OCI-LY1 (cell line): Measurements from ENCODE around the gene ST7.

ENCODE experiments used
- H2AFZ ChIP-seq: fragments of 200-600 bp; sonication (generic), shearing (Covaris generic); 2 replicates; pipeline ENCODE4 v1.6.0; 2014; ENCODE audit warnings: antibody characterized with exemption, mild to moderate bottlenecking, low read length
- H3F3A ChIP-seq: fragments of 200-600 bp; sonication (generic), shearing (Covaris generic); 2 replicates; pipeline ENCODE4 v1.6.0; 2014; ENCODE audit warnings: mild to moderate bottlenecking, antibody characterized with exemption, low read length, moderate library complexity; ENCODE audit not compliant: insufficient read depth
- H3K27ac ChIP-seq: fragments of 200-600 bp; sonication (generic); 2 replicates; pipeline ENCODE4 v1.5.1; 2014; ENCODE audit warnings: low read length, mixed run types, mild to moderate bottlenecking, low read depth; ENCODE audit not compliant: poor library complexity, severe bottlenecking
- H3K27me3 ChIP-seq: fragments of 200-600 bp; sonication (generic); 2 replicates; pipeline ENCODE4 v1.6.0; 2014; ENCODE audit warnings: antibody characterized with exemption, mild to moderate bottlenecking, low read length, moderate library complexity; ENCODE audit not compliant: insufficient read depth
- H3K36me3 ChIP-seq: fragments of 200-600 bp; sonication (generic); 2 replicates; pipeline ENCODE4 v1.6.1; 2014; ENCODE audit warnings: mild to moderate bottlenecking, antibody characterized with exemption, low read length, moderate library complexity, mixed read lengths; ENCODE audit not compliant: insufficient read depth
- H3K4me1 ChIP-seq: fragments of 200-600 bp; sonication (generic); 2 replicates; pipeline ENCODE4 v1.5.1; 2014; ENCODE audit warnings: mild to moderate bottlenecking, low read length, moderate library complexity; ENCODE audit not compliant: insufficient read depth, severe bottlenecking
- H3K4me2 ChIP-seq: fragments of 200-600 bp; sonication (generic), shearing (Covaris generic); 2 replicates; pipeline ENCODE4 v1.6.1; 2014; ENCODE audit warnings: low read length
- H3K4me3 ChIP-seq: fragments of 200-600 bp; sonication (generic); 2 replicates; pipeline ENCODE4 v1.5.1; 2014; ENCODE audit warnings: low read length, low read depth, mild to moderate bottlenecking, mixed read lengths; ENCODE audit not compliant: poor library complexity, severe bottlenecking
- H3K79me2 ChIP-seq: fragments of 200-600 bp; shearing (Covaris generic); 2 replicates; pipeline ENCODE4 v1.6.1; 2016; ENCODE audit warnings: mixed run types, low read length, mixed read lengths; ENCODE audit not compliant: insufficient read depth
- H3K9ac ChIP-seq: fragments of 200-600 bp; sonication (generic), shearing (Covaris generic); 2 replicates; pipeline ENCODE4 v1.6.1; 2014; ENCODE audit warnings: mild to moderate bottlenecking, low read length, mixed read lengths
- H3K9me2 ChIP-seq: fragments of 200-600 bp; sonication (generic), shearing (Covaris generic); 2 replicates; pipeline ENCODE4 v1.6.1; 2014; ENCODE audit warnings: low read depth, mild to moderate bottlenecking, low read length, mixed read lengths
- H3K9me3 ChIP-seq: fragments of 200-600 bp; shearing (Covaris generic); 2 replicates; pipeline ENCODE4 v1.6.1; 2014; ENCODE audit warnings: low read length, mixed read lengths
- H4K20me1 ChIP-seq: fragments of 200-600 bp; sonication (generic), shearing (Covaris generic); 2 replicates; pipeline ENCODE4 v1.6.0; 2016; ENCODE audit warnings: mild to moderate bottlenecking, low read length; ENCODE audit not compliant: insufficient read depth
- EZH2 ChIP-seq: fragments of 200-600 bp; sonication (generic), shearing (Covaris generic); IDR thresholded peaks from 2 replicates; pipeline ENCODE4 v1.8.0; 2017; ENCODE audit warnings: borderline replicate concordance, mixed run types, mild to moderate bottlenecking, antibody characterized with exemption, low read length, moderate library complexity, mixed read lengths
- TF ChIP-seq, protein P1 (sequence below): fragments of 200-600 bp; sonication (generic), shearing (Covaris generic); IDR thresholded peaks from 2 replicates; pipeline ENCODE4 v1.5.1; 2017; ENCODE audit warnings: mild to moderate bottlenecking, antibody characterized with exemption, low read length, moderate library complexity, mixed read lengths

Gene ST7

DNA sequence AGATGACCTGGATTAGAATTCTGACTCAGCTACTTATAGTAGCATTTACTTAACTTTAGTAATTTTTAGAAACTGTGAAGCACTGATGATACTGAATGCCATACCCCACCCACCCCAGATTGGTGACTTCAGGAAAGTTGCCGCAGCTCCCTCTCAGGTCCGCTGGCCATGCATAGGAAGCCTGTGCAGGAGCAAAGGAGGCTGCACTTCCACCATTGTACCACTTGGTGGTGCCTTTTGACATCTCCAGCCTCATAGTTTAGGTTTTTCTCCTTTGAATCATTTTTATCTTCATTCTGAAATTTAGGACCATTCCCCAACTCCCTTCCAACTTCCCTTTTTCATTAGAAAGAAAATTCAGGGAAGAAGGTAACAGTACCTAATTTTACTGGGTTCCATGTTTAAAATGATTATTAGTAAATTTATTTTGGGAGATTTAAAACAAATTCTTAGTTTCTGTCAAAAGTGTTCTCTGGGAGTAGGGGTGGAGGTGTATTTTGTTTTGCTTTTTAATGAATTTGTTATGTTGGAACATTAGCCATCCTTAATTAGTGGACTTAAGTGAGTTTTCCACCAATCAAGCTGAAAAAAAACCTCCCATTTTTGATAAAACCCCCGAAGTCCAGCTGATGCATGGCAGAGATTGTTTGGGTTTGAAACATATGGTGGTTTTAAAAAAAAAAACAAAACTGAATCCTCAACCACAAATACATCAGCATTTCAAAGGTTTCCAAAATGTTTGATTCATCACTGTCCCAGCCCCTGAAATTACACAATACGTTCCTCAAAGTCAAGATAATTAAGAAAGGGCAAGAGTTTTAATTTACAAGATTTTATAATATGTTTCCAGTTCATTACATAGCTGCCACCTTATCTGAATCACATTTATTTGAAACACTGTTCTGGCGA is 259.9 kb downstream of the ST7 start:
- no peak overlapping the region for H3K27ac ChIP-seq
- no peak overlapping the region for H3K9ac ChIP-seq
- no peaks in the 10 kb centered on the region for H3K27me3 ChIP-seq
- no peaks in the 10 kb centered on the region for H3F3A ChIP-seq
- no peaks in the 10 kb centered on the region for H4K20me1 ChIP-seq
- no peaks in the 10 kb centered on the region for H3K79me2 ChIP-seq
- no peaks in the 10 kb centered on the region for H3K36me3 ChIP-seq
- H3K4me1 ChIP-seq, result no peaks in the 10 kb centered on the region
- no peak for TF ChIP-seq EZH2
- TF ChIP-seq, protein P1, sequence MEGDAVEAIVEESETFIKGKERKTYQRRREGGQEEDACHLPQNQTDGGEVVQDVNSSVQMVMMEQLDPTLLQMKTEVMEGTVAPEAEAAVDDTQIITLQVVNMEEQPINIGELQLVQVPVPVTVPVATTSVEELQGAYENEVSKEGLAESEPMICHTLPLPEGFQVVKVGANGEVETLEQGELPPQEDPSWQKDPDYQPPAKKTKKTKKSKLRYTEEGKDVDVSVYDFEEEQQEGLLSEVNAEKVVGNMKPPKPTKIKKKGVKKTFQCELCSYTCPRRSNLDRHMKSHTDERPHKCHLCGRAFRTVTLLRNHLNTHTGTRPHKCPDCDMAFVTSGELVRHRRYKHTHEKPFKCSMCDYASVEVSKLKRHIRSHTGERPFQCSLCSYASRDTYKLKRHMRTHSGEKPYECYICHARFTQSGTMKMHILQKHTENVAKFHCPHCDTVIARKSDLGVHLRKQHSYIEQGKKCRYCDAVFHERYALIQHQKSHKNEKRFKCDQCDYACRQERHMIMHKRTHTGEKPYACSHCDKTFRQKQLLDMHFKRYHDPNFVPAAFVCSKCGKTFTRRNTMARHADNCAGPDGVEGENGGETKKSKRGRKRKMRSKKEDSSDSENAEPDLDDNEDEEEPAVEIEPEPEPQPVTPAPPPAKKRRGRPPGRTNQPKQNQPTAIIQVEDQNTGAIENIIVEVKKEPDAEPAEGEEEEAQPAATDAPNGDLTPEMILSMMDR, result peak; percentile 99
- H2AFZ ChIP-seq, result no peak overlapping the region
- no peak overlapping the region for H3K4me2 ChIP-seq
- no peak overlapping the region for H3K4me3 ChIP-seq
- H3K9me2 ChIP-seq, result no peaks in the 10 kb centered on the region
- no peaks in the 10 kb centered on the region for H3K9me3 ChIP-seq

DNA sequence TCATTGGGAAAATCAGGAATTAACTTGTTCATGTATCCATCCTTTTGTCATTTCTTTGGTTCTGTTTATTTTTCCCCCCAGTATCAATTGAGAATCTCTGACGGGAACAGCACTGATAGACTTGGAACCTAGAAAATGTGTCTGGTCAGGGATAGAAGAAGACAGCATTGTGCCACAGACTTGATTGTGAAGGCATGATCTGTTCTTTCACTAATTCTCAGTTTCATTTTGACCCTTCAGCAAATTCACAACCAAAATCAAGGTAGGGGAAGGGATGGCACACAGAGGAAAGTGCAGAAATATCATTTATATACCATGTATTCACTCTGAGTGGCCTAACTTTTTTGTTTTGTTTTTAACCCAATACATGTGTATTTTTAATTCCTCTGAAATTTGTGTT is 262.7 kb downstream of the ST7 start:
- Histone ChIP-seq H3K9me2 (no peaks in the 10 kb centered on the region), H3K27ac (no peak overlapping the region), H3K79me2 (no peaks in the 10 kb centered on the region), H3F3A (no peaks in the 10 kb centered on the region), H2AFZ (no peak overlapping the region), H3K9me3 (no peaks in the 10 kb centered on the region), H4K20me1 (no peaks in the 10 kb centered on the region), H3K4me3 (no peak overlapping the region), H3K4me2 (no peak overlapping the region), H3K4me1 (no peaks in the 10 kb centered on the region), H3K9ac (no peak overlapping the region), H3K27me3 (no peaks in the 10 kb centered on the region), H3K36me3 (no peaks in the 10 kb centered on the region)
- no peak for TF ChIP-seq EZH2
- TF ChIP-seq, protein P1, result no peak

DNA sequence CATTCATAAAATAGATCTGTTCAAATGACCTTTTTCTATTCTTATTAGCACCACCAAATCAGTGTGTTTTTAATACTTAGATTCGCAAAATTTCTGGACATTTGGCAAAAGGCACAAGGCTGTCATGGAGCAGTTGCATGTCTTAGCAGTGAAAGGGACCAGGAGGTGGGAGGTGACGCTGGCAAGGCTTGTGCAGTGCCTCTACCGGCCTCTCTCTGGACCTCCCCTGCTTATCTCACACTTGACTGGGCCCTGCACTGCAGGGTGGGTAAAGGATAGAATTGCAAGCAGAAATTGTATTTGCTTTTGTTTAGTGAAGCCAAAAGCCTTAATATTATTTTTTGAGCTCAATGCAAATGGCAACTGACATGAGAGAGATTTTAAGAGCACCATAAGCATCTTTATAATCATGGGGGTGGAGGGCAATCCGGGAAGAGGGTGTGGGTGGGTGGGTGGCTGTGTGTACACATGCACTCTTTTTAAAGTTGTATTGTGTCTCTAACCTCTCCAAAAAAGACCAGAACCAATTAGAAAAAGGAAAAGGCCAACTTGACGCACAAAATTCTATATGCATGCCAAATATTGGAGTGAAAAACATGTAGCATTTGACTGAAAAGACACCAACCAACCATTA is 263.3 kb downstream of the ST7 start:
- TF ChIP-seq, protein P1, result no peak
- no peak for TF ChIP-seq EZH2
- no peaks in the 10 kb centered on the region for H3K36me3 ChIP-seq

More for the DNA sequence above, 263.3 kb downstream of the ST7 start:
- Histone ChIP-seq H4K20me1 (no peaks in the 10 kb centered on the region), H3K9me3 (no peaks in the 10 kb centered on the region), H3K9me2 (no peaks in the 10 kb centered on the region), H3K4me1 (no peaks in the 10 kb centered on the region), H3K4me3 (no peak overlapping the region), H3K9ac (no peak overlapping the region), H3K27ac (no peak overlapping the region), H3K4me2 (no peak overlapping the region), H3K27me3 (no peaks in the 10 kb centered on the region), H3K79me2 (no peaks in the 10 kb centered on the region), H2AFZ (no peak overlapping the region), H3F3A (no peaks in the 10 kb centered on the region)
